Mesenchymal stem cell (in vitro differentiated cells and primary cell): ENCODE measurements around the gene SPATA31E1.

ENCODE experiments used
- DNase-seq: peaks from one replicate; pipeline ENCODE4 v3.0.0-alpha.2; 2013
- H2AFZ ChIP-seq: one replicate; pipeline ENCODE4 v1.6.1; 2013; ENCODE audit warnings: low read depth, mild to moderate bottlenecking, control low read depth, inconsistent platforms, low read length, moderate library complexity
- H2AK5ac ChIP-seq: 2 replicates; pipeline ENCODE4 v1.6.1; 2013; ENCODE audit warnings: low read length, moderate library complexity, mild to moderate bottlenecking, inconsistent platforms; ENCODE audit not compliant: severe bottlenecking
- H2BK120ac ChIP-seq: one replicate; pipeline ENCODE4 v1.6.1; 2013; ENCODE audit warnings: low read depth, mild to moderate bottlenecking, inconsistent platforms, low read length, moderate library complexity
- H2BK12ac ChIP-seq, 2 experiments: one replicate each; pipeline ENCODE4 v1.6.1; 2013; ENCODE audit warnings: inconsistent platforms in 2 of 2, low read length in 2 of 2, mild to moderate bottlenecking in 2 of 2, moderate library complexity in 2 of 2, control low read depth in 1 of 2
- H2BK15ac ChIP-seq: one replicate; pipeline ENCODE4 v1.6.1; 2013; ENCODE audit warnings: mild to moderate bottlenecking, low read depth, inconsistent platforms; ENCODE audit not compliant: poor library complexity, severe bottlenecking
- H2BK5ac ChIP-seq: 2 replicates; pipeline ENCODE4 v1.6.1; 2013; ENCODE audit warnings: low read depth, mild to moderate bottlenecking, low read length, control low read depth, inconsistent platforms; ENCODE audit not compliant: poor library complexity, severe bottlenecking
- H3K14ac ChIP-seq, 2 experiments: one replicate each; pipeline ENCODE4 v1.6.1; 2013; ENCODE audit warnings: inconsistent platforms in 2 of 2, low read length in 2 of 2, control low read depth in 1 of 2, mild to moderate bottlenecking in 1 of 2, moderate library complexity in 1 of 2
- H3K18ac ChIP-seq, 2 experiments: one replicate each; pipeline ENCODE4 v1.6.1; 2013; ENCODE audit warnings: inconsistent platforms in 2 of 2, low read length in 2 of 2, control low read depth in 1 of 2, low read depth in 1 of 2, mild to moderate bottlenecking in 1 of 2
- H3K23ac ChIP-seq, 2 experiments: one replicate each; pipeline ENCODE4 v1.6.1; 2013; ENCODE audit warnings: inconsistent platforms in 2 of 2, low read length in 2 of 2, mild to moderate bottlenecking in 2 of 2, moderate library complexity in 2 of 2, control low read depth in 1 of 2
- H3K27ac ChIP-seq: 2 replicates; pipeline ENCODE4 v1.5.1; 2013; ENCODE audit warnings: mild to moderate bottlenecking, moderate library complexity, low read length, control low read depth, inconsistent platforms; ENCODE audit not compliant: poor library complexity, severe bottlenecking
- H3K27me3 ChIP-seq, 2 experiments: 2 replicates each; pipeline versions ENCODE4 v1.6.1 to v1.7.0; 2013; ENCODE audit warnings: low read length in 2 of 2, mild to moderate bottlenecking in 2 of 2, moderate library complexity in 2 of 2, control low read depth in 1 of 2, inconsistent platforms in 1 of 2; ENCODE audit not compliant: control insufficient read depth in 1 of 2, insufficient read depth in 1 of 2
- H3K36me3 ChIP-seq, 2 experiments: 2 replicates each; pipeline versions ENCODE4 v1.6.1 to v1.7.0; 2013; ENCODE audit warnings: low read length in 2 of 2, control low read depth in 1 of 2, inconsistent platforms in 1 of 2, low read depth in 1 of 2, mild to moderate bottlenecking in 1 of 2; ENCODE audit not compliant: insufficient read depth in 2 of 2, control insufficient read depth in 1 of 2
- H3K4ac ChIP-seq, 2 experiments: one replicate each; pipeline ENCODE4 v1.6.1; 2013; ENCODE audit warnings: inconsistent platforms in 2 of 2, low read length in 2 of 2, mild to moderate bottlenecking in 2 of 2, moderate library complexity in 2 of 2, control low read depth in 1 of 2, low read depth in 1 of 2
- H3K4me1 ChIP-seq: 2 replicates; pipeline ENCODE4 v1.6.1; 2013; ENCODE audit warnings: low read depth, low read length, control low read depth; ENCODE audit not compliant: control insufficient read depth, insufficient read depth
- H3K4me2 ChIP-seq: 2 replicates; pipeline ENCODE4 v1.6.1; 2013; ENCODE audit warnings: low read length, mild to moderate bottlenecking, inconsistent platforms; ENCODE audit not compliant: poor library complexity, severe bottlenecking
- H3K4me3 ChIP-seq, 2 experiments: 2 replicates each; pipeline versions ENCODE4 v1.5.1 to v1.7.0; 2013; ENCODE audit warnings: low read length in 2 of 2, mild to moderate bottlenecking in 2 of 2, control low read depth in 1 of 2, low read depth in 1 of 2; ENCODE audit not compliant: insufficient read depth in 1 of 2
- H3K79me1 ChIP-seq: replicated peaks from 2 replicates; pipeline ENCODE4 v1.6.1; 2013; ENCODE audit warnings: mild to moderate bottlenecking, control low read depth, low read length, inconsistent platforms; ENCODE audit not compliant: poor library complexity, severe bottlenecking
- H3K9ac ChIP-seq: 2 replicates; pipeline ENCODE4 v1.7.0; 2013; ENCODE audit warnings: mild to moderate bottlenecking, low read length, moderate library complexity
- H3K9me3 ChIP-seq: 2 replicates; pipeline ENCODE4 v1.7.0; 2013; ENCODE audit warnings: mild to moderate bottlenecking, low read length; ENCODE audit not compliant: control insufficient read depth
- H4K8ac ChIP-seq: one replicate; pipeline ENCODE4 v1.6.1; 2013; ENCODE audit warnings: inconsistent platforms, mild to moderate bottlenecking, low read length, moderate library complexity
- H4K91ac ChIP-seq: one replicate; pipeline ENCODE4 v1.6.1; 2013; ENCODE audit warnings: mild to moderate bottlenecking, low read length, inconsistent platforms
- WGBS: methylation state at CpG from one replicate; pipeline ENCODE4 v1.1.7; 2013; ENCODE audit warnings: mixed read lengths; 5-methylcytosine and 5-hydroxymethylcytosine counted together

Gene SPATA31E1

GRCh38 chr9:87867391-87867790, 15.3 kb upstream of the SPATA31E1 start:
- Histone ChIP-seq H3K27me3 (no peaks in the 10 kb centered on the region), H3K36me3 (no peaks in the 10 kb centered on the region), H2BK5ac (no peak overlapping the region), H2BK120ac (no peak overlapping the region), H3K4ac (no peak overlapping the region), H2AFZ (no peak overlapping the region), H3K4me2 (no peak overlapping the region), H3K9ac (no peak overlapping the region), H3K79me1 (no peaks in the 10 kb centered on the region), H2BK15ac (no peak overlapping the region), H3K18ac (no peak overlapping the region), H3K27ac (no peak overlapping the region), H2BK12ac (no peak overlapping the region), H4K8ac (no peak overlapping the region), H3K14ac (no peak overlapping the region), H3K4me3 (no peak overlapping the region), H4K91ac (no peak overlapping the region), H3K4me1 (peaks cover 26% of the 10 kb centered on the region), H3K23ac (no peak overlapping the region), H3K9me3 (no peaks in the 10 kb centered on the region), H2AK5ac (no peak overlapping the region)
- DNase-seq = no peak
- WGBS = 87% methylated on average over 6 of the region's 7 CpGs

- Histone ChIP-seq H2AFZ (no peak overlapping the region), H3K4me2 (no peak overlapping the region), H3K79me1 (no peaks in the 10 kb centered on the region), H3K23ac (no peak overlapping the region), H3K27ac (no peak overlapping the region), H2AK5ac (no peak overlapping the region), H2BK12ac (no peak overlapping the region), H3K36me3 (no peaks in the 10 kb centered on the region), H3K4me3 (no peak overlapping the region), H3K4ac (no peak overlapping the region), H2BK120ac (no peak overlapping the region), H3K27me3 (no peaks in the 10 kb centered on the region), H3K14ac (peak overlapping the region in 1 of 2 experiments; percentile 49), H3K9ac (no peak overlapping the region), H3K4me1 (peaks cover 19% of the 10 kb centered on the region), H3K18ac (no peak overlapping the region), H4K91ac (no peak overlapping the region), H2BK5ac (no peak overlapping the region), H3K9me3 (no peaks in the 10 kb centered on the region), H2BK15ac (no peak overlapping the region), H4K8ac (no peak overlapping the region)
- 95% methylated on average over 9 of the region's 9 CpGs for WGBS
- DNase-seq = no peak
Observed at GRCh38 chr9:87868175-87868574, 14.5 kb upstream of the SPATA31E1 start.

GRCh38 chr9:87868635-87869034, 14.0 kb upstream of the SPATA31E1 start:
- H3K9ac ChIP-seq = no peak overlapping the region
- H3K4me3 ChIP-seq = no peak overlapping the region
- no peak overlapping the region for H2AFZ ChIP-seq
- no peak overlapping the region for H2AK5ac ChIP-seq
- no peaks in the 10 kb centered on the region for H3K79me1 ChIP-seq
- no peak overlapping the region for H2BK12ac ChIP-seq
- no peak overlapping the region for H4K8ac ChIP-seq
- H4K91ac ChIP-seq = no peak overlapping the region
- no peak overlapping the region for H3K4ac ChIP-seq
- H3K27ac ChIP-seq = no peak overlapping the region
- peaks cover 21% of the 10 kb centered on the region for H3K4me1 ChIP-seq
- H3K9me3 ChIP-seq = no peaks in the 10 kb centered on the region
- no peak overlapping the region for H2BK5ac ChIP-seq
- no peak for DNase-seq
- no peak overlapping the region for H2BK120ac ChIP-seq
- H3K18ac ChIP-seq = no peak overlapping the region
- no peaks in the 10 kb centered on the region for H3K27me3 ChIP-seq
- H3K4me2 ChIP-seq = no peak overlapping the region
- no peak overlapping the region for H3K23ac ChIP-seq
- peak overlapping the region in 1 of 2 experiments; percentile 19 for H3K14ac ChIP-seq
- WGBS = 82% methylated on average over 3 of the region's 3 CpGs
- H2BK15ac ChIP-seq = peak overlapping the region; percentile 49
- no peaks in the 10 kb centered on the region for H3K36me3 ChIP-seq

DNA sequence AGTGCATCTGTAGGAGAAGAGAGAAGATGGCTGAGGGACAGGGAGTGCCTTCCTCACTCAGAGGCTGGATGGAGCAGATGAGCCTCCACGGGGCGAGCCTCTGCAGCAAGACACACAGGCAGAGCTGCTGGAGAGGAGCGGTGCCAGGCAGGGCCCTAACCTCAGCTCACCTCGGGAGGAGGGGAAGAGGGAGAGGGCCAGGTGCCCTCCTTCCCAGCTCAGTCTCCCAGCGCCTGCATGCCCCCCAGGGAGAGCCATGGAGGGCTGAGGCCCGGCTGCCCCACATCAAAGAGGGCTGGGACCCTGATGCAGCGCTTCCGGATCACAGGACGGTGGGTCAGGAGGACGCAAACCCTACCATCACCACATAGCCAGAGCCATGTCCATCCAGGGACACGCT, 13.6 kb upstream of the SPATA31E1 start:
- WGBS = 96% methylated on average over 11 of the region's 11 CpGs
- Histone ChIP-seq H3K4me3 (no peak overlapping the region), H4K8ac (no peak overlapping the region)

More for the DNA sequence above, 13.6 kb upstream of the SPATA31E1 start:
- Histone ChIP-seq H3K14ac (peak overlapping the region in 1 of 2 experiments; percentile 45), H3K23ac (no peak overlapping the region), H2AK5ac (no peak overlapping the region), H3K27ac (no peak overlapping the region), H3K18ac (peak overlapping the region in 1 of 2 experiments; percentile 65), H3K27me3 (no peaks in the 10 kb centered on the region), H2BK5ac (no peak overlapping the region), H3K36me3 (no peaks in the 10 kb centered on the region), H2BK12ac (no peak overlapping the region), H2BK120ac (no peak overlapping the region), H3K79me1 (no peaks in the 10 kb centered on the region), H3K9me3 (no peaks in the 10 kb centered on the region), H3K4me2 (no peak overlapping the region), H3K4ac (no peak overlapping the region), H3K9ac (no peak overlapping the region), H2AFZ (no peak overlapping the region), H4K91ac (no peak overlapping the region), H3K4me1 (peaks cover 22% of the 10 kb centered on the region), H2BK15ac (no peak overlapping the region)
- DNase-seq = no peak
